ENCODE results near the gene GFRA1. TPM values are rescaled to one million over a fixed set of nuclear protein-coding genes. Genes with fewer than 3 reads are reported as not detected.

The GFRA1 gene
- total RNA-seq, 2 experiments from 2014 or later, result not detected

DNA sequence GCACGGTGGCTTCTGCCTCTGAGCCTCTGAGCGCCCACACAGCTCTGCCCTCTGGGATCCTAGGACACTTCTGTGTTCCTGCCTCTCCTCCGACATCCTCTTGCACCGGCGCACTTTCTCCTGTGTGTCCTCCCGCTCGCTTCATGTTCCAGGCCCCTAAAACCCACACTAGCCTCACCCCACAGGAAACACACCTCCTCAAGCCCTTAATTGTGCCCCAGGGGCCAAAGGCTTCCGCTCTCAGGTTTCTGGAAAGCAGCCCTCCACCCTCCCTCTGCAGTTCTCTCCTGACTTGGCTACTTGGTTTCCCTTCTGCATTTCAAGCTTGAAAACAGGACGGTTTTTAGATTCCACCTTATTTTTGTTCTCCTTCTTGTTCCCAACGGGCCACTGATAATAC lies 7.3 kb downstream of the GFRA1 start:
- Mint-ChIP-seq H3K4me1 (ENCODE audit: low read depth) (no peaks in the 10 kb centered on the region), H3K27me3 (peaks cover 38% of the 10 kb centered on the region), H3K36me3 (ENCODE audit: low read depth) (no peaks in the 10 kb centered on the region), H3K27ac (no peak overlapping the region), H3K9me3 (no peaks in the 10 kb centered on the region), H3K4me3 (no peak overlapping the region)
- Histone ChIP-seq H3K36me3 (ENCODE audit: insufficient read depth, low read length) (no peaks in the 10 kb centered on the region), H3K4me3 (ENCODE audit: low read length) (no peak overlapping the region), H3K4me1 (ENCODE audit: insufficient read depth, low read length) (no peaks in the 10 kb centered on the region), H3K27ac (ENCODE audit: low read depth in 1 of 2, low read length in 2 of 2) (no peak overlapping the region), H3K9me3 (ENCODE audit: control insufficient read depth in 1 of 2, insufficient read depth in 1 of 2, low read length in 2 of 2) (peaks cover 0 to 16% of the 10 kb centered on the region in 2 experiments), H3K27me3 (ENCODE audit: control insufficient read depth in 1 of 2, insufficient read depth in 2 of 2, low read length in 2 of 2) (peaks cover 3 to 23% of the 10 kb centered on the region in 2 experiments)
- DNase-seq (no peak), ATAC-seq (ENCODE audit: poor library complexity) (no peak)
- CTCF ChIA-PET, result no interaction called here
- intact Hi-C loops (cut with DNase I, micrococcal nuclease), result no loop called here
- no peak for TF ChIP-seq CTCF (IDR thresholded peaks at IDR 0.05)
- POLR2A ChIA-PET, result no interaction called here

- CTCF ChIA-PET, result no interaction called here
- H3K27ac Mint-ChIP-seq, result no peak overlapping the region
These were observed 8.9 kb downstream of the GFRA1 start for GRCh38 chr10:116263870-116264655.

DNA sequence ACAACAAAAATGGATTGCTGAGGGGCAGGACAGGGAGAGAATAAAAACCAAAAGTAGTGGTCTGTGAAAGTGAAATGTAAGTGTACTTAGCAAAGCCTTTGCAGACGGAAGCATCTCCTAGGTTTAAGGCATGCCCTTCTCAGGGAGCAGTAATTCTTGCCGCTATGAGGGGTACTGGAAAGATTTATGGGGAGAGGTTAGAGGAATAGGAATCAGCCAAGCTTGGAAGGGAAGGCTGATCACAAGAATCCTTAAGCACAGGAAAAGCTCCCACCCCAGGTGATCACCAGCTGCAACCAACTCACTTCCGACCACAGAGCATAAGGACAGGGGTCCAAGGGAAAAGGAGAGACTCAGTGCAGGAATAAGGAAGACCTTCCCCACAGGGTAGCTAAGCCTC lies 10.3 kb downstream of the GFRA1 start:
- no peaks in the 10 kb centered on the region for H3K36me3 ChIP-seq (ENCODE audit: insufficient read depth, low read length)
- no peak overlapping the region for H3K27ac Mint-ChIP-seq
- H3K4me1 ChIP-seq (ENCODE audit: insufficient read depth, low read length), result no peaks in the 10 kb centered on the region
- ChIA-PET CTCF (no interaction called here), POLR2A (no interaction called here)
- H3K36me3 Mint-ChIP-seq (ENCODE audit: low read depth), result no peaks in the 10 kb centered on the region
- H3K27me3 Mint-ChIP-seq, result peaks cover 10% of the 10 kb centered on the region
- H3K9me3 Mint-ChIP-seq, result no peaks in the 10 kb centered on the region
- no peak overlapping the region for H3K4me3 ChIP-seq (ENCODE audit: low read length)
- no peaks in the 10 kb centered on the region for H3K4me1 Mint-ChIP-seq (ENCODE audit: low read depth)
- no peak for DNase-seq
- no peak for ATAC-seq (ENCODE audit: poor library complexity)
- no peak overlapping the region for H3K4me3 Mint-ChIP-seq
- no peak for TF ChIP-seq CTCF (IDR thresholded peaks at IDR 0.05)
- H3K9me3 ChIP-seq (ENCODE audit: control insufficient read depth in 1 of 2, insufficient read depth in 1 of 2, low read length in 2 of 2), result peaks cover 0 to 12% of the 10 kb centered on the region in 2 experiments
- intact Hi-C loops (cut with DNase I, micrococcal nuclease), result no loop called here
- no peak overlapping the region for H3K27ac ChIP-seq (ENCODE audit: low read depth in 1 of 2, low read length in 2 of 2)
- no peaks in the 10 kb centered on the region for H3K27me3 ChIP-seq (ENCODE audit: control insufficient read depth in 1 of 2, insufficient read depth in 2 of 2, low read length in 2 of 2)

More at GRCh38 chr10:116263870-116264655, 8.9 kb downstream of the GFRA1 start:
- Histone ChIP-seq H3K4me3 (ENCODE audit: low read length) (no peak overlapping the region), H3K27me3 (ENCODE audit: control insufficient read depth in 1 of 2, insufficient read depth in 2 of 2, low read length in 2 of 2) (peaks cover 0 to 7% of the 10 kb centered on the region in 2 experiments), H3K4me1 (ENCODE audit: insufficient read depth, low read length) (no peaks in the 10 kb centered on the region), H3K27ac (ENCODE audit: low read depth in 1 of 2, low read length in 2 of 2) (no peak overlapping the region), H3K9me3 (ENCODE audit: control insufficient read depth in 1 of 2, insufficient read depth in 1 of 2, low read length in 2 of 2) (peaks cover 0 to 12% of the 10 kb centered on the region in 2 experiments), H3K36me3 (ENCODE audit: insufficient read depth, low read length) (no peaks in the 10 kb centered on the region)
- peaks cover 23% of the 10 kb centered on the region for H3K27me3 Mint-ChIP-seq
- intact Hi-C loops (cut with DNase I, micrococcal nuclease), result no loop called here
- no peak for DNase-seq
- no peaks in the 10 kb centered on the region for H3K9me3 Mint-ChIP-seq
- no peaks in the 10 kb centered on the region for H3K36me3 Mint-ChIP-seq (ENCODE audit: low read depth)
- POLR2A ChIA-PET, result no interaction called here
- no peaks in the 10 kb centered on the region for H3K4me1 Mint-ChIP-seq (ENCODE audit: low read depth)
- ATAC-seq (ENCODE audit: poor library complexity), result no peak
- no peak for TF ChIP-seq CTCF (IDR thresholded peaks at IDR 0.05)
- no peak overlapping the region for H3K4me3 Mint-ChIP-seq
